CD14-positive monocyte (primary cell): Measurements from ENCODE around the gene COL21A1. TPM values are rescaled to one million over a fixed set of nuclear protein-coding genes. Genes with fewer than 3 reads are reported as not detected.

Experiments
- DNase-seq, 3 donors: peaks; one replicate each; pipeline ENCODE4 v3.0.0-alpha.2; 2011 to 2022
- H2AFZ ChIP-seq: 2 replicates; pipeline ENCODE4 v1.6.0; 2012; ENCODE audit warnings: mild to moderate bottlenecking, low read depth, low read length, inconsistent platforms; ENCODE audit not compliant: insufficient read depth, poor library complexity, severe bottlenecking
- H3K27ac ChIP-seq, 2 donors: 1 replicate in 1 of 2; 2 replicates in 1 of 2; pipeline ENCODE4 v1.5.1; 2012 to 2013; ENCODE audit warnings: low read length in 2 of 2, control low read depth in 1 of 2, inconsistent platforms in 1 of 2, low read depth in 1 of 2, mild to moderate bottlenecking in 1 of 2
- H3K27me3 ChIP-seq, 2 donors: one replicate each; pipeline versions ENCODE4 v1.6.0 to v1.6.1; 2011 to 2013; ENCODE audit warnings: low read length in 2 of 2; ENCODE audit not compliant: control insufficient read depth in 2 of 2, insufficient read depth in 2 of 2
- H3K36me3 ChIP-seq, 2 donors: replicated peaks in 1 of 2; 1 replicate in 1 of 2; 2 replicates in 1 of 2; pipeline versions ENCODE4 v1.5.1 to v1.6.1; 2012 to 2013; ENCODE audit warnings: low read length in 2 of 2, control low read depth in 1 of 2, inconsistent platforms in 1 of 2, mild to moderate bottlenecking in 1 of 2; ENCODE audit not compliant: insufficient read depth in 2 of 2, control insufficient read depth in 1 of 2
- H3K4me1 ChIP-seq, 2 donors: 1 replicate in 1 of 2; 2 replicates in 1 of 2; pipeline versions ENCODE4 v1.5.1 to v1.6.1; 2012 to 2013; ENCODE audit warnings: low read length in 2 of 2, control low read depth in 1 of 2, inconsistent platforms in 1 of 2, mild to moderate bottlenecking in 1 of 2, moderate library complexity in 1 of 2; ENCODE audit not compliant: insufficient read depth in 2 of 2, control insufficient read depth in 1 of 2
- H3K4me2 ChIP-seq: replicated peaks from 2 replicates; pipeline ENCODE3; 2012; ENCODE audit warnings: low read length, moderate library complexity, mild to moderate bottlenecking; ENCODE audit not compliant: poor library complexity, severe bottlenecking; ENCODE audit errors: extremely low read depth
- H3K4me3 ChIP-seq, 3 experiments: fragments of 200-600 bp in 1 of 3; sonication (generic) in 1 of 3; replicated peaks in 1 of 3; 1 replicate in 2 of 3; 2 replicates in 1 of 3; pipeline ENCODE4 v1.5.1; 2011 to 2013; ENCODE audit warnings: low read length in 3 of 3, mild to moderate bottlenecking in 3 of 3, control low read depth in 2 of 3, low read depth in 2 of 3, inconsistent platforms in 1 of 3, moderate library complexity in 1 of 3
- H3K79me2 ChIP-seq: 2 replicates; pipeline ENCODE4 v1.6.0; 2012; ENCODE audit warnings: mild to moderate bottlenecking, control low read depth, inconsistent platforms, low read length, moderate library complexity; ENCODE audit not compliant: insufficient read depth
- H3K9ac ChIP-seq: 2 replicates; pipeline ENCODE4 v1.6.0; 2017; ENCODE audit warnings: low read length, mild to moderate bottlenecking; ENCODE audit not compliant: insufficient read depth, poor library complexity, severe bottlenecking
- H3K9me3 ChIP-seq, 2 donors: replicated peaks in 1 of 2; 1 replicate in 1 of 2; 2 replicates in 1 of 2; pipeline versions ENCODE4 v1.5.1 to v1.6.1; 2012 to 2013; ENCODE audit warnings: low read length in 2 of 2, control low read depth in 1 of 2; ENCODE audit not compliant: control insufficient read depth in 1 of 2, insufficient read depth in 1 of 2
- H4K20me1 ChIP-seq: 2 replicates; pipeline ENCODE4 v1.6.0; 2012; ENCODE audit warnings: mild to moderate bottlenecking, low read length, control low read depth, moderate library complexity; ENCODE audit not compliant: insufficient read depth
- H3K27ac Mint-ChIP-seq, 7 donors: one replicate each; pipeline ENCODE4 v1.8.0; 2020; ENCODE audit warnings: mild to moderate bottlenecking in 7 of 7, mixed read lengths in 7 of 7, moderate library complexity in 6 of 7, inconsistent platforms in 2 of 7
- H3K27me3 Mint-ChIP-seq, 3 donors: one replicate each; pipeline ENCODE4 v1.8.0; 2021 to 2022; ENCODE audit warnings: low read depth in 3 of 3, mild to moderate bottlenecking in 3 of 3, mixed read lengths in 3 of 3, moderate library complexity in 3 of 3, inconsistent platforms in 1 of 3
- H3K36me3 Mint-ChIP-seq, 2 donors: one replicate each; pipeline ENCODE4 v1.8.0; 2020; ENCODE audit warnings: mixed read lengths in 2 of 2, inconsistent platforms in 1 of 2, mild to moderate bottlenecking in 1 of 2
- H3K4me1 Mint-ChIP-seq: one replicate; pipeline ENCODE4 v1.8.0; 2020; ENCODE audit warnings: mild to moderate bottlenecking, mixed read lengths
- H3K4me3 Mint-ChIP-seq, 2 donors: one replicate each; pipeline ENCODE4 v1.8.0; 2020; ENCODE audit warnings: mild to moderate bottlenecking in 2 of 2, mixed read lengths in 2 of 2, moderate library complexity in 1 of 2
- H3K9me3 Mint-ChIP-seq, 7 donors: one replicate each; pipeline ENCODE4 v1.8.0; 2020 to 2022; ENCODE audit warnings: mixed read lengths in 7 of 7, mild to moderate bottlenecking in 6 of 7, moderate library complexity in 6 of 7, inconsistent platforms in 2 of 7
- CTCF ChIP-seq: fragments of 200-600 bp; IDR thresholded peaks from one replicate; pipeline ENCODE4 v1.8.0; 2022; ENCODE audit warnings: antibody characterized with exemption, mild to moderate bottlenecking
- WGBS: methylation state at CpG from one replicate; pipeline ENCODE4 v1.1.5; 2013; ENCODE audit warnings: missing lambda C conversion rate; ENCODE audit not compliant: insufficient coverage; 5-methylcytosine and 5-hydroxymethylcytosine counted together
- intact Hi-C, 2 donors: fragments of 100-400 bp; cut with micrococcal nuclease; formaldehyde crosslinking; loops; one replicate each; pipeline versions ENCODE4 v1.15.0 to v1.15.1; 2023
- polyA plus RNA-seq, 3 donors: library from polyadenylated mRNA; depleted of rRNA in 1 of 3; unstranded in 2 of 3; stranded (reverse) in 1 of 3; fragments of 300-500 nt in 2 of 3; fragments of >200 nt in 1 of 3; fragmentation: Illumina TruSeq in 2 of 3; gene quantifications; 1 replicate in 2 of 3; 2 replicates in 1 of 3; pipeline ENCODE4 v1.2.3, GENCODE V29; 2012 to 2021

The COL21A1 gene
- polyA plus RNA-seq, 3 donors, result 0.03 TPM; not detected in 2

DNA sequence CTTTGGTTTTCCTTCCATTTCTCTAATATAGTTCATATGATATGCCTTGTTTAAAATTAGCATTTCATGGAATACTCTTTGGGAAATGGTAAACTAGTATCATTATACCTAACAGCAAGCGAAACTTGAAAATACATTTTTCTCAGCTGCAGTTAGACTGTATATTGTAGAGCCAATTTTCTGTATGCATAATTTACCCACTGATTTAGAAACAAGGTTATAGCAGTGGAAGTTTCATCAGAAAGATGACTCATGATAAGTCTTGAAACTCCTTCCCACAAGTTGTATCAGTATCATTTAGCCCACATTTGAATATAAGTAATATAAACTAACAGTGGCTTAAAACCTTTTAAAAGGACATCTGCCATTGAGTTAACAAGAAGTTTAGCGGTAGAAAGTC lies 207.2 kb downstream of the COL21A1 start:
- Histone ChIP-seq H3K27ac (no peak overlapping the region), H3K4me2 (peak overlapping the region; percentile 24), H2AFZ (no peak overlapping the region), H4K20me1 (no peaks in the 10 kb centered on the region), H3K36me3 (no peaks in the 10 kb centered on the region), H3K27me3 (peaks cover 2 to 3% of the 10 kb centered on the region in 2 donors), H3K79me2 (no peaks in the 10 kb centered on the region), H3K4me1 (peaks cover 6 to 13% of the 10 kb centered on the region in 2 donors), H3K9ac (no peak overlapping the region), H3K4me3 (no peak overlapping the region), H3K9me3 (no peaks in the 10 kb centered on the region)
- peaks cover 3 to 13% (median 4%) of the 10 kb centered on the region in 3 donors for H3K27me3 Mint-ChIP-seq
- peaks cover 0 to 6% (median 4%) of the 10 kb centered on the region in 7 donors for H3K9me3 Mint-ChIP-seq
- DNase-seq, result peak; percentile 38 to 60 (median 51)
- TF ChIP-seq CTCF, result no peak
- peak overlapping the region in 1 of 7 donors; percentile 20 for H3K27ac Mint-ChIP-seq
- intact Hi-C loops, result no loop called here
- no peak overlapping the region for H3K4me3 Mint-ChIP-seq
- WGBS, result no CpG with 5 or more reads among the region's 2 CpGs
- H3K36me3 Mint-ChIP-seq, result peaks cover 0 to 2% of the 10 kb centered on the region in 2 donors
- peaks cover 13% of the 10 kb centered on the region for H3K4me1 Mint-ChIP-seq

- H2AFZ ChIP-seq, result no peak overlapping the region
- H3K4me1 ChIP-seq, result peaks cover 6 to 13% of the 10 kb centered on the region in 2 donors
- H3K27me3 ChIP-seq, result peaks cover 0 to under 1% of the 10 kb centered on the region in 2 donors
- DNase-seq, result no peak
- H3K9ac ChIP-seq, result no peak overlapping the region
- Mint-ChIP-seq H3K27ac (no peak overlapping the region), H3K36me3 (peaks cover 0 to 2% of the 10 kb centered on the region in 2 donors), H3K4me1 (peaks cover 13% of the 10 kb centered on the region), H3K9me3 (peaks cover 0 to 6% (median 4%) of the 10 kb centered on the region in 7 donors), H3K4me3 (no peak overlapping the region), H3K27me3 (peaks cover 4 to 7% (median 7%) of the 10 kb centered on the region in 3 donors)
- H3K27ac ChIP-seq, result no peak overlapping the region
- no peaks in the 10 kb centered on the region for H4K20me1 ChIP-seq
- WGBS, result 100% methylated on average over 2 of the region's 6 CpGs
- no peaks in the 10 kb centered on the region for H3K79me2 ChIP-seq
- H3K4me2 ChIP-seq, result no peak overlapping the region
- no peaks in the 10 kb centered on the region for H3K36me3 ChIP-seq
- intact Hi-C loops, result no loop called here
- TF ChIP-seq CTCF, result no peak
- H3K9me3 ChIP-seq, result no peaks in the 10 kb centered on the region
- H3K4me3 ChIP-seq, result no peak overlapping the region
These were observed 208.6 kb downstream of the COL21A1 start for GRCh38 chr6:56038764-56039163.
